GM12891 (cell line): ENCODE data around the gene KAZN.

ENCODE experiments used
- POLR2A ChIP-seq: IDR thresholded peaks from 2 replicates; pipeline ENCODE4 v1.6.1; 2011; ENCODE audit warnings: low read depth, low read length, control low read depth
- POLR2AphosphoS5 ChIP-seq: IDR thresholded peaks from 2 replicates; pipeline ENCODE4 v1.6.1; 2011; ENCODE audit warnings: low read depth, low read length, control low read depth
- SPI1 ChIP-seq: IDR thresholded peaks from 2 replicates; pipeline ENCODE4 v1.6.1; 2011; ENCODE audit warnings: low read depth, low read length, control low read depth

- TF ChIP-seq POLR2A (no peak), POLR2AphosphoS5 (no peak), SPI1 (no peak)
These were observed 186.6 kb downstream of the KAZN start for GRCh38 chr1:14784790-14785773.
